ENCODE data around the gene WDR43.

- TF ChIP-seq CTCF (IDR thresholded peaks at IDR 0.05) (no peak), POLR2AphosphoS5 (IDR thresholded peaks at IDR 0.05; ENCODE audit: low read depth, low read length) (no peak), TCF7L2 (IDR thresholded peaks at IDR 0.05; ENCODE audit: low read depth, low read length) (no peak), SIN3A (IDR thresholded peaks at IDR 0.05; ENCODE audit: borderline replicate concordance, insufficient read depth, low read depth, low read length) (no peak), REST (IDR thresholded peaks at IDR 0.05; ENCODE audit: insufficient read depth in 1 of 2, low read depth in 2 of 2, low read length in 1 of 2) (no peak)
Observed at GRCh38 chr2:28974252-28974651, 79.8 kb downstream of the WDR43 start.
